Mesothelial cell of epicardium (in vitro differentiated cells): ENCODE data around the gene DAAM1. TPM values are rescaled to one million over a fixed set of nuclear protein-coding genes. Genes with fewer than 3 reads are reported as not detected.

Experiments
- DNase-seq, 2 experiments: peaks; one replicate each; pipeline ENCODE4 v3.0.0; 2021; ENCODE audit warnings: low spot score in 2 of 2; ENCODE audit not compliant: unreplicated experiment in 2 of 2
- H3K27ac Mint-ChIP-seq: 2 replicates; pipeline ENCODE4 v1.8.0; 2021; ENCODE audit warnings: mixed read lengths
- H3K27me3 Mint-ChIP-seq: 2 replicates; pipeline ENCODE4 v1.8.0; 2021; ENCODE audit warnings: low read depth, mixed read lengths
- H3K36me3 Mint-ChIP-seq: 2 replicates; pipeline ENCODE4 v1.8.0; 2021; ENCODE audit warnings: mixed read lengths
- H3K4me1 Mint-ChIP-seq: 2 replicates; pipeline ENCODE4 v1.8.0; 2021; ENCODE audit warnings: mixed read lengths
- H3K4me3 Mint-ChIP-seq: 2 replicates; pipeline ENCODE4 v1.8.0; 2021; ENCODE audit warnings: mild to moderate bottlenecking, moderate library complexity, mixed read lengths
- H3K9me3 Mint-ChIP-seq: 2 replicates; pipeline ENCODE4 v1.8.0; 2021; ENCODE audit warnings: mixed read lengths
- total RNA-seq: library from RNA; stranded (reverse); gene quantifications from 3 replicates; pipeline ENCODE4 v1.2.1, GENCODE V29; 2021
- TF ChIP-seq, protein P1 (sequence below): fragments of 200-600 bp; sonication (generic); IDR thresholded peaks from one replicate; pipeline ENCODE4 v1.5.0; 2021; ENCODE audit warnings: antibody characterized with exemption; ENCODE audit not compliant: unreplicated experiment

DAAM1 gene
- total RNA-seq, 1 donor from 2014 or later: 44.2 TPM

DNA sequence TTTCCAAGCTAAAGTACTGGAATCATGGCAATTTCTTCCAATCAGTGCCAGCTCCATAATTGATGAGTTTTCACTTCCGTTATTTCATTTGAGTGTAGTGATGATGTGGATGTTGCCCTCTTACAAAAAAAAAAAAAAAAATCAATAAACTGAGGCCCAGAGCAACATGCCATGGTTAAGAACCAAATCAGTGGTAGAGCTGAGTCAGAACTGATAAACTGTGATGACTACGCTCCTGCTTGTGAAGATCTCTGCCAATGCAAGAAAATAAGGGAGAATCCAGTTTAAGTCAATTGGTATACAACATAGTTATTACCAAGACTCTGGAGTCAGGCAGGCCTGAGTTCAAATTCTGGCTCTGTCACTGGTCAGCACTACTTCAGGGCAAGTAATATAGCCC, 174.0 kb downstream of the DAAM1 start:
- Mint-ChIP-seq H3K27ac (no peak overlapping the region), H3K9me3 (no peaks in the 10 kb centered on the region), H3K4me1 (peaks cover 46% of the 10 kb centered on the region), H3K4me3 (no peak overlapping the region), H3K27me3 (no peaks in the 10 kb centered on the region), H3K36me3 (peaks cover 19% of the 10 kb centered on the region)
- DNase-seq: no peak
- TF ChIP-seq, protein P1, sequence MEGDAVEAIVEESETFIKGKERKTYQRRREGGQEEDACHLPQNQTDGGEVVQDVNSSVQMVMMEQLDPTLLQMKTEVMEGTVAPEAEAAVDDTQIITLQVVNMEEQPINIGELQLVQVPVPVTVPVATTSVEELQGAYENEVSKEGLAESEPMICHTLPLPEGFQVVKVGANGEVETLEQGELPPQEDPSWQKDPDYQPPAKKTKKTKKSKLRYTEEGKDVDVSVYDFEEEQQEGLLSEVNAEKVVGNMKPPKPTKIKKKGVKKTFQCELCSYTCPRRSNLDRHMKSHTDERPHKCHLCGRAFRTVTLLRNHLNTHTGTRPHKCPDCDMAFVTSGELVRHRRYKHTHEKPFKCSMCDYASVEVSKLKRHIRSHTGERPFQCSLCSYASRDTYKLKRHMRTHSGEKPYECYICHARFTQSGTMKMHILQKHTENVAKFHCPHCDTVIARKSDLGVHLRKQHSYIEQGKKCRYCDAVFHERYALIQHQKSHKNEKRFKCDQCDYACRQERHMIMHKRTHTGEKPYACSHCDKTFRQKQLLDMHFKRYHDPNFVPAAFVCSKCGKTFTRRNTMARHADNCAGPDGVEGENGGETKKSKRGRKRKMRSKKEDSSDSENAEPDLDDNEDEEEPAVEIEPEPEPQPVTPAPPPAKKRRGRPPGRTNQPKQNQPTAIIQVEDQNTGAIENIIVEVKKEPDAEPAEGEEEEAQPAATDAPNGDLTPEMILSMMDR: no peak

DNA sequence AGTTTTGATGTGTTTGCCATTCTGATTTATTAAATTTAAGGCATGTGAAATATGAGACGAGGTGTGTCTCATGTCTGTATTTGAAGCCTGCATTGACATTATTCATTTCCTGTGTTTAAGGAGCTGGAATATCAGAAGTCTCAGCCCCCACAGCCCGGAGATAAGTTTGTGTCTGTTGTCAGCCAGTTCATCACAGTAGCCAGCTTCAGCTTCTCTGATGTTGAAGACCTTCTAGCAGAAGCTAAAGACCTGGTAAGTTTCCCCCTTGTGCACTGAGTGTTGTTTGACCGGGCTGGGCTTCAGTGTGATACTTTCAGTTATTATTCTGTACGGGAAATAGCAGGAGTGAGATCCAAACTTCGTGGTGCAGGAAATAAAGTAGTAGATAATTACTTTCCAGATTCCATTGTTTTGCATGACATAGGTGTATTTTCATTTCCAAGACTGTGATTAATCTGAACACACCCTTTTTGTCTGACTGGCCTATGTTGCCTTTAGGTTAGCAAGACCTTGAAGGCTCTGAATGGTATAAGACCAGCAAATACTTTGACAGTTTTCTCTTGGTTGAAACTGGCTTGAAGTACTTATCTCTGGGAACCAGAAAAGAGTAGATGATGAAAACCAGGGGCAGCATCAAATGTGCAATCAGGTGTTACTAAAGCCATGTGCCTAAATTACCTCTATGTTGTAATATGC, 175.2 kb downstream of the DAAM1 start:
- no peak for DNase-seq
- peaks cover 28% of the 10 kb centered on the region for H3K36me3 Mint-ChIP-seq
- H3K27me3 Mint-ChIP-seq: no peaks in the 10 kb centered on the region
- no peaks in the 10 kb centered on the region for H3K9me3 Mint-ChIP-seq
- peak overlapping the region; percentile 27 for H3K27ac Mint-ChIP-seq
- no peak overlapping the region for H3K4me3 Mint-ChIP-seq
- peaks cover 37% of the 10 kb centered on the region for H3K4me1 Mint-ChIP-seq
- TF ChIP-seq, protein P1: no peak

DNA sequence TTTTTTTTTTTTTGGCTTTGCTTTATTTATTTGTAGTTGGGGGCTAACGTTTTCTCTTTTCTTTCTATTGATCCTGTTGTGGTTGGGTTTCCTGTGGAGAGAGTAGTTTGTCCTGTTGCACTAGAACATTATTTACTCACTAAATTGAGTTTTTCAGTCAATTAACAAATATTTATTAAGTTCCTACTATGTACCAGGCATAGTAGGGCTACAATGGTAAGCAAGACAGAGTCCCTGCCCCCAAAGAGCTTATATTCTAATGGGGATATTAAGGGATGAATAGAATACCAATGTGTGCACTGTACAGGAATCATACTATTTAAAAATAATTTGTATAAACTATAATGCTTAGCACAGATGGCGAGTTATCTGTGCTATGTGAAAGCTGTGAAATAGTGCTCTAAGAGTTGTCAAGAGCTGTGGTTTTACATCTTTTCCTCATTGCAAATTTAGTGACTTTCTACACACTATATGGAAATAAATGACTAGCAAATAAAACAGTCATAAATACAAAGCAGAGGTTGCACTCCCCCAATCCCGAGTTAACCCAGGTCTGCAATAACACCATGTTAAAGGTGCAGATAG, 181.8 kb downstream of the DAAM1 start:
- Mint-ChIP-seq H3K9me3 (peaks cover 3% of the 10 kb centered on the region), H3K4me1 (no peaks in the 10 kb centered on the region), H3K27me3 (no peaks in the 10 kb centered on the region), H3K36me3 (peaks cover 19% of the 10 kb centered on the region), H3K27ac (no peak overlapping the region), H3K4me3 (no peak overlapping the region)
- TF ChIP-seq, protein P1: no peak
- DNase-seq: no peak

DNA sequence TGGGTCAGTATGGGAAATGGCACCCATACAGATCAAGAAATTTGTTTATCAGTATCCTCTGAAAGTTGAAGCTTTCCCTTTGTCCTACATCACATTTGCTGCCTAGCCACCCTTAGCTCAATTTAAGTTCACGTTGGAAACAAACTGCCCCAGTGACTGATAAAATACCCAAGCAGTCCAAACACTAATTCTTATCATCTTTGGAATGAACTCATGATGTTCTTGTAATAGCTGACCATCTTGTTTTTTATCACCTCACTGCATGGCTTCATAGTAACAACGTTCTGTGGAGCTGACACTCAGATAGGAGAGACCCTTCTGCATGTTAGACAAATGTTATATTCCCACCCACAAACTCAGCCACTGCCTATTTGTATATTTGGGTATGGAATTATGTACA, 183.3 kb downstream of the DAAM1 start:
- H3K27me3 Mint-ChIP-seq: no peaks in the 10 kb centered on the region
- H3K9me3 Mint-ChIP-seq: peaks cover 7% of the 10 kb centered on the region
- no peaks in the 10 kb centered on the region for H3K4me1 Mint-ChIP-seq
- peaks cover 17% of the 10 kb centered on the region for H3K36me3 Mint-ChIP-seq
- no peak for DNase-seq
- H3K4me3 Mint-ChIP-seq: no peak overlapping the region
- H3K27ac Mint-ChIP-seq: no peak overlapping the region
- TF ChIP-seq, protein P1: no peak

DNA sequence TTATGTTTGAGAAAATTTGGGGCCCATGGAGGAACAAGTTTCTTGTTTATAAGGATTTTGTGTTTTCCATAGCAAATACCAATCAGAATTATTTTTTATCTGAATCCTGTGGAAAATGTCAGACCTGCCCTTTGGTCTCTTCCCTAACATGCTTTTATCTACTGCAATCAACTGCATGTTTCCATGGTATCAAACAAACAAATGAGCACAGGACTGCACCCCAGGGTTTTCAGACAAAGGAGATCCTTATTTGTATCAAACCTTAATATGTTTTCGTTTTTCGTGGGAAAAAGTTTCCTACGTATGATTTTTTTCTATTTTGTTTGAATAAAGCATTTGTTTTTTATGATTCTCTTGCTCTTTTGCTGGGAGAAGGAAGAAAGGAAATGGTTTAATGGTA, 185.6 kb downstream of the DAAM1 start:
- Mint-ChIP-seq H3K27me3 (no peaks in the 10 kb centered on the region), H3K4me3 (no peak overlapping the region)
- TF ChIP-seq, protein P1: no peak

More for the DNA sequence above, 185.6 kb downstream of the DAAM1 start:
- H3K36me3 Mint-ChIP-seq: peaks cover 4% of the 10 kb centered on the region
- peaks cover 7% of the 10 kb centered on the region for H3K9me3 Mint-ChIP-seq
- no peak for DNase-seq
- H3K27ac Mint-ChIP-seq: no peak overlapping the region
- peaks cover 3% of the 10 kb centered on the region for H3K4me1 Mint-ChIP-seq
